Esophagus (tissue), 2 donors: Measurements from ENCODE around the gene FDX2. TPM values are rescaled to one million over a fixed set of nuclear protein-coding genes. Genes with fewer than 3 reads are reported as not detected.

Experiments used
- polyA plus RNA-seq, 2 donors: library from polyadenylated mRNA; stranded (reverse); fragments of 200-250 nt; gene quantifications; one replicate each; pipeline ENCODE4 v1.2.3, GENCODE V29; 2013
- donor health status: healthy with polysubstance abuse.
- donor health status: Bipolar disorder and iron deficiency.

FDX2 gene
- polyA plus RNA-seq, 2 donors, result 18.3 to 18.5 TPM

Other genes with a start within 250 kb of the FDX2 start
- gene SHFL, start 229.7 kb downstream of the FDX2 start, polyA plus RNA-seq, result 10 to 100 TPM; 15.7 to 22.9 TPM
- under 1 TPM; 0.28 to 0.47 TPM for gene ANGPTL6, start 213.3 kb downstream of the FDX2 start, polyA plus RNA-seq
- gene PPAN, start 209.7 kb downstream of the FDX2 start, polyA plus RNA-seq, result 10 to 100 TPM; 41.6 to 64.7 TPM
- 10 to 100 TPM in 1 of 2 donors, 1 to 10 TPM in 1; 6.6 to 12.8 TPM for gene P2RY11, start 204.3 kb downstream of the FDX2 start, polyA plus RNA-seq
- 100 to 1,000 TPM in 1 of 2 donors, 10 to 100 TPM in 1; 85.4 to 163 TPM for gene EIF3G, start 196.1 kb downstream of the FDX2 start, polyA plus RNA-seq
- 10 to 100 TPM; 32.1 to 42.6 TPM for gene DNMT1, start 121.1 kb downstream of the FDX2 start, polyA plus RNA-seq
- 1 to 10 TPM in 1 of 2 donors, under 1 TPM in 1; 0.71 to 1.2 TPM for gene S1PR2, start 84.7 kb downstream of the FDX2 start, polyA plus RNA-seq
- gene MRPL4, start 63.8 kb downstream of the FDX2 start, polyA plus RNA-seq, result 10 to 100 TPM; 25.7 to 71.6 TPM
- 1 to 10 TPM; 4.8 to 8.8 TPM for gene ICAM1, start 44.9 kb downstream of the FDX2 start, polyA plus RNA-seq
- gene ICAM4, start 29.1 kb downstream of the FDX2 start, polyA plus RNA-seq, result under 1 TPM; 0.12 to 0.26 TPM
- under 1 TPM; 0.27 to 0.45 TPM for gene ICAM5, start 26.1 kb downstream of the FDX2 start, polyA plus RNA-seq
- 1 to 10 TPM; 2.0 to 8.2 TPM for gene ZGLP1, start 6.2 kb downstream of the FDX2 start, polyA plus RNA-seq
- gene RAVER1, start 17.5 kb upstream of the FDX2 start, polyA plus RNA-seq, result 1 to 10 TPM; 7.1 to 8.2 TPM
- gene ICAM3, start 23.6 kb upstream of the FDX2 start, polyA plus RNA-seq, result 1 to 10 TPM; 3.8 to 5.8 TPM
- 10 to 100 TPM; 56.2 to 96.8 TPM for gene TYK2, start 64.6 kb upstream of the FDX2 start, polyA plus RNA-seq
- 100 to 1,000 TPM; 162 to 206 TPM for gene CDC37, start 87.5 kb upstream of the FDX2 start, polyA plus RNA-seq
- gene PDE4A, start 104.5 kb upstream of the FDX2 start, polyA plus RNA-seq, result 1 to 10 TPM; 1.2 to 1.3 TPM
- gene KEAP1, start 187.3 kb upstream of the FDX2 start, polyA plus RNA-seq, result 10 to 100 TPM; 54.2 to 63.9 TPM
- gene S1PR5, start 201.4 kb upstream of the FDX2 start, polyA plus RNA-seq, result 10 to 100 TPM in 1 of 2 donors, 1 to 10 TPM in 1; 9.4 to 12.1 TPM
- 10 to 100 TPM; 43.9 to 53.6 TPM for gene ATG4D, start 227.9 kb upstream of the FDX2 start, polyA plus RNA-seq
- 10 to 100 TPM; 16.4 to 25.3 TPM for gene KRI1, start 250.0 kb upstream of the FDX2 start, polyA plus RNA-seq